Esophagus squamous epithelium (tissue), 4 donors: ENCODE data around the gene CDH24.

ENCODE experiments used
- CTCF ChIP-seq, 6 experiments: fragments of 450-650 bp in 4 of 6; fragments of 200-600 bp in 2 of 6; sonication (generic) in 2 of 6; IDR thresholded peaks; one replicate each; pipeline ENCODE4 v1.5.1; 2016 to 2019; ENCODE audit warnings: antibody characterized with exemption in 6 of 6, mild to moderate bottlenecking in 4 of 6, moderate library complexity in 4 of 6
- POLR2A ChIP-seq, 4 donors: fragments of 450-650 bp; IDR thresholded peaks; one replicate each; pipeline ENCODE4 v1.6.1; 2017; ENCODE audit warnings: antibody characterized with exemption in 4 of 4, mild to moderate bottlenecking in 4 of 4, moderate library complexity in 3 of 4

GRCh38 chr14:23069413-23069806 lies 12.1 kb upstream of the CDH24 start:
- no peak for TF ChIP-seq CTCF (IDR thresholded peaks at IDR 0.05)
- TF ChIP-seq POLR2A (IDR thresholded peaks at IDR 0.05): no peak
